Measurements from ENCODE around the gene S100A6.

DNA sequence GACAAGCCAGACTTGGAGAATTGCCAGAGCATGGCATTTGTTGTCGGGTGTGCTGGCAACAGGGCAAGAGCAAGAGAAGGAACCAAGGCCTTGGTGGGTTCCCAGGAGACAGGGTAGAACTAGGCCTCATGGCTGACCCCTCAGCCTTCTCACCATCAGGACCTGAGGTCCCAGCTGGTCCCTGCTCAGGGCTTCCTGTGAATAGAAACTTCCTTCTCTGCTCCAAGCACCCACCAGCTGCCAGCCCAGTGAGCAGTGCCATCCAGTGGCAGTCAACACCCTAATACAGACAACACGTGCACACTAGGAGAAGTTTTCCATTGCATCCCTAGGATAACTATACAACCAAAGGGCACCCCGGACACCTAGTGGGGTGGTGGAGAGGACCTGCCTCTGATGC is 22.8 kb downstream of the S100A6 start:
- TF ChIP-seq, protein P1, sequence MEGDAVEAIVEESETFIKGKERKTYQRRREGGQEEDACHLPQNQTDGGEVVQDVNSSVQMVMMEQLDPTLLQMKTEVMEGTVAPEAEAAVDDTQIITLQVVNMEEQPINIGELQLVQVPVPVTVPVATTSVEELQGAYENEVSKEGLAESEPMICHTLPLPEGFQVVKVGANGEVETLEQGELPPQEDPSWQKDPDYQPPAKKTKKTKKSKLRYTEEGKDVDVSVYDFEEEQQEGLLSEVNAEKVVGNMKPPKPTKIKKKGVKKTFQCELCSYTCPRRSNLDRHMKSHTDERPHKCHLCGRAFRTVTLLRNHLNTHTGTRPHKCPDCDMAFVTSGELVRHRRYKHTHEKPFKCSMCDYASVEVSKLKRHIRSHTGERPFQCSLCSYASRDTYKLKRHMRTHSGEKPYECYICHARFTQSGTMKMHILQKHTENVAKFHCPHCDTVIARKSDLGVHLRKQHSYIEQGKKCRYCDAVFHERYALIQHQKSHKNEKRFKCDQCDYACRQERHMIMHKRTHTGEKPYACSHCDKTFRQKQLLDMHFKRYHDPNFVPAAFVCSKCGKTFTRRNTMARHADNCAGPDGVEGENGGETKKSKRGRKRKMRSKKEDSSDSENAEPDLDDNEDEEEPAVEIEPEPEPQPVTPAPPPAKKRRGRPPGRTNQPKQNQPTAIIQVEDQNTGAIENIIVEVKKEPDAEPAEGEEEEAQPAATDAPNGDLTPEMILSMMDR (IDR thresholded peaks at IDR 0.05): no peak
- TF ChIP-seq EZH2 (IDR thresholded peaks at IDR 0.05; ENCODE audit: borderline replicate concordance, insufficient read depth, low read depth, low read length, poor library complexity, severe bottlenecking): no peak
